ENCODE measurements around the gene RELA. TPM values are rescaled to one million over a fixed set of nuclear protein-coding genes. Genes with fewer than 3 reads are reported as not detected.

Gene RELA
- total and polyA plus RNA-seq, 10 of the 15 experiments (the other 5 are each of a cell fraction or from before 2014, with no cell fraction given): 5.1 to 56.4 (median 34.2) TPM

DNA sequence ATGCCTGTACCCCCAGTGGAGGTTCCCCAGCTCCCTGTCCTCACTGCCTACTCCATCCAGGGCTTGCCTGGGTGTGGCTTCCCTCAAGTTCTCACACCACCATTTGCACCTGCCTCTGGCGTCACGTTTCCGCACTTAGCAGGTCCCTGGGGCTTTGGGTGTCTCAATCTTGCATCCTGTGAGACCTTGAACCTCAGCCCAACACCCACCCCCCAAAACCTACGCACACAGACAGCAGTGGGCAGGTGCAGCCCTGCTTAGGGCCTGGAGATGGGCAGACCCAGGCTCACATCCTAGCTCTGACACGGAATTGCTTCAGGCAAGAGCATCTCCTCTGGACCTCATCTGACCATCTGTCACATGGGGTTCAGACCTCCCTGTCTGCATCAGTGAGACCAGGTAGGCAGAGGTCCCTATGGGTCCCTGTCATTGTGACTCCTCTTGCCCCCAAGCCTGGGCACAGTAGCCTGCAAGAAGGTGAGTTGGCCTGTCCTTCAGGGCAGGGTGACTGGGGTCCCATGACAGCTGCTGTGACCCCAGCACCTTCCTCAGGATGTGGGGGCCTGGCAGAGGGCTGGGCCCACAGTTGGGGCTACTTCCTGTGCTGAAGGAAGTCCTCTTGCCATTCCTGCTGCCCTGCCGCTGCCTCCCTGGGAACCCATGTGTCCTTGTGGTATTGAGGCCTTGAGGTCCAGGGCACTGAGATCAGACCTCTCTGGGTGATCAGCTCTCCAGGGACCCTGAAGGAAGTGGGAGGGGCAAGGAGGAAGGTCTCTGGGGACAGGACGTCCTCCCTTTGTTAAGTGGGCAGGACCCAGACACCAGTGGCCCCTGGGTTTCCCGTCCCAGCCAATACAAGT lies 22.9 kb downstream of the RELA start (continued):
- TF ChIP-seq NRF1 (conservative IDR thresholded peaks at IDR 0.05; ENCODE audit: low read depth, low read length): no peak
- TF ChIP-seq, protein P1, sequence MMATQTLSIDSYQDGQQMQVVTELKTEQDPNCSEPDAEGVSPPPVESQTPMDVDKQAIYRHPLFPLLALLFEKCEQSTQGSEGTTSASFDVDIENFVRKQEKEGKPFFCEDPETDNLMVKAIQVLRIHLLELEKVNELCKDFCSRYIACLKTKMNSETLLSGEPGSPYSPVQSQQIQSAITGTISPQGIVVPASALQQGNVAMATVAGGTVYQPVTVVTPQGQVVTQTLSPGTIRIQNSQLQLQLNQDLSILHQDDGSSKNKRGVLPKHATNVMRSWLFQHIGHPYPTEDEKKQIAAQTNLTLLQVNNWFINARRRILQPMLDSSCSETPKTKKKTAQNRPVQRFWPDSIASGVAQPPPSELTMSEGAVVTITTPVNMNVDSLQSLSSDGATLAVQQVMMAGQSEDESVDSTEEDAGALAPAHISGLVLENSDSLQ (IDR thresholded peaks at IDR 0.05): peak; percentile 64
- TF ChIP-seq ZNF217 (IDR thresholded peaks at IDR 0.05): 0 out of 2 replicates have a peak, but pooled peaks have one; percentile 14
- no peak for TF ChIP-seq SUZ12 (IDR thresholded peaks at IDR 0.05; ENCODE audit: unreplicated experiment)
- no peak for TF ChIP-seq MTA3 (IDR thresholded peaks at IDR 0.05; ENCODE audit: borderline replicate concordance, low read length)
- peak; percentile 83 for TF ChIP-seq ATF7 (IDR thresholded peaks at IDR 0.05; ENCODE audit: low read depth)
- peak; percentile 36; the same call in 1 of the 2 replicates for TF ChIP-seq ZSCAN29 (IDR thresholded peaks at IDR 0.05)
- peak; percentile 97 for TF ChIP-seq TCF12 (IDR thresholded peaks at IDR 0.05; ENCODE audit: low read depth, low read length)
- TF ChIP-seq ASH2L (IDR thresholded peaks at IDR 0.05; ENCODE audit: borderline replicate concordance, low read depth): no peak
- peak; percentile 55; the same call in 1 of the 2 replicates for TF ChIP-seq RAD51 (IDR thresholded peaks at IDR 0.05)
- TF ChIP-seq TARDBP (IDR thresholded peaks at IDR 0.05; ENCODE audit: borderline replicate concordance): no peak
- no peak for TF ChIP-seq FOS (IDR thresholded peaks at IDR 0.05; ENCODE audit: borderline replicate concordance, extremely low read depth, insufficient read length)
- peak; percentile 99 to 100 for TF ChIP-seq BHLHE40 (IDR thresholded peaks at IDR 0.05; ENCODE audit: borderline replicate concordance in 1 of 2, low read depth in 2 of 2, low read length in 1 of 2)
- TF ChIP-seq MYB (IDR thresholded peaks at IDR 0.05; ENCODE audit: borderline replicate concordance, low read depth, low read length): no peak
- peak; percentile 87 for TF ChIP-seq NR2F1 (conservative IDR thresholded peaks at IDR 0.05)
- TF ChIP-seq RB1 (IDR thresholded peaks at IDR 0.05; ENCODE audit: borderline replicate concordance): peak; percentile 65; the same call in 1 of the 2 replicates
- TF ChIP-seq CREM (IDR thresholded peaks at IDR 0.05; ENCODE audit: low read depth): peak; percentile 88
- no peak for TF ChIP-seq REST (IDR thresholded peaks at IDR 0.05; ENCODE audit: low read depth, low read length)
- TF ChIP-seq SIX5 (IDR thresholded peaks at IDR 0.05; ENCODE audit: low read depth, low read length, severe bottlenecking): no peak
- TF ChIP-seq ZBED1 (IDR thresholded peaks at IDR 0.05; ENCODE audit: borderline replicate concordance): no peak
- peak; percentile 66 for TF ChIP-seq MXI1 (IDR thresholded peaks at IDR 0.05; ENCODE audit: low read depth, low read length)
- TF ChIP-seq BACH1 (IDR thresholded peaks at IDR 0.05; ENCODE audit: borderline replicate concordance): peak; percentile 79; the same call in 1 of the 2 replicates
- TF ChIP-seq SMC3 (IDR thresholded peaks at IDR 0.05; ENCODE audit: borderline replicate concordance, low read length): peak; percentile 2; the same call in 1 of the 2 replicates
- no peak for TF ChIP-seq SREBF1 (IDR thresholded peaks at IDR 0.05; ENCODE audit: low read length)
- TF ChIP-seq CBX5 (IDR thresholded peaks at IDR 0.05; ENCODE audit: low read depth): no peak
- TF ChIP-seq POLR2A (IDR thresholded peaks at IDR 0.05; ENCODE audit: low read depth, low read length): peak; percentile 79
- peak; percentile 90 for TF ChIP-seq TCF3 (IDR thresholded peaks at IDR 0.05; ENCODE audit: borderline replicate concordance, insufficient read depth, low read depth, low read length)
- peak; percentile 76 for TF ChIP-seq YY1 (IDR thresholded peaks at IDR 0.05; ENCODE audit: low read depth, low read length)
- peak; percentile 16; the same call in 1 of the 2 replicates for TF ChIP-seq RFX5 (IDR thresholded peaks at IDR 0.05; ENCODE audit: low read depth, low read length)
